Esophagus squamous epithelium (tissue), 5 donors: ENCODE measurements around the gene OR2AK2. TPM values are rescaled to one million over a fixed set of nuclear protein-coding genes. Genes with fewer than 3 reads are reported as not detected.

Experiments used
- DNase-seq: peaks from one replicate; lab custom pipeline; 2025; lab: John Stamatoyannopoulos, UW
- H3K27ac ChIP-seq, 4 donors: fragments of 200-600 bp; sonication (generic); one replicate each; pipeline ENCODE4 v1.5.1; 2016 to 2019; ENCODE audit warnings: mild to moderate bottlenecking in 1 of 4
- H3K27me3 ChIP-seq, 4 donors: fragments of 200-600 bp; sonication (generic); 1 replicate in 3 of 4; 2 replicates in 1 of 4; pipeline versions ENCODE4 v1.5.1 to v1.6.0; 2017 to 2021; ENCODE audit warnings: antibody characterized with exemption in 1 of 4
- H3K36me3 ChIP-seq, 3 donors: fragments of 200-600 bp; sonication (generic); one replicate each; pipeline ENCODE4 v1.5.1; 2016 to 2019
- H3K4me1 ChIP-seq, 3 donors: fragments of 200-600 bp; sonication (generic); one replicate each; pipeline ENCODE4 v1.5.1; 2017 to 2019
- H3K4me3 ChIP-seq, 4 donors: fragments of 200-600 bp; sonication (generic); 1 replicate in 3 of 4; 2 replicates in 1 of 4; pipeline ENCODE4 v1.5.1; 2016 to 2019; ENCODE audit warnings: mild to moderate bottlenecking in 2 of 4, moderate library complexity in 1 of 4
- H3K9me3 ChIP-seq, 3 donors: fragments of 200-600 bp; sonication (generic); one replicate each; pipeline ENCODE4 v1.5.1; 2016 to 2019
- CTCF ChIP-seq, 6 experiments: fragments of 450-650 bp in 4 of 6; fragments of 200-600 bp in 2 of 6; sonication (generic) in 2 of 6; IDR thresholded peaks; one replicate each; pipeline ENCODE4 v1.5.1; 2016 to 2019; ENCODE audit warnings: antibody characterized with exemption in 6 of 6, mild to moderate bottlenecking in 4 of 6, moderate library complexity in 4 of 6
- POLR2A ChIP-seq, 4 donors: fragments of 450-650 bp; IDR thresholded peaks; one replicate each; pipeline ENCODE4 v1.6.1; 2017; ENCODE audit warnings: antibody characterized with exemption in 4 of 4, mild to moderate bottlenecking in 4 of 4, moderate library complexity in 3 of 4
- WGBS, 2 donors: methylation state at CpG; one replicate each; pipeline ENCODE4 v1.1.5; 2018; 5-methylcytosine and 5-hydroxymethylcytosine counted together
- intact Hi-C: fragments of 100-400 bp; cut with DNase I; formaldehyde crosslinking; loops from one replicate; pipeline ENCODE4 v1.15.0; 2022
- total RNA-seq, 4 donors: library from RNA; depleted of rRNA; stranded (reverse); fragments of >200 nt; gene quantifications; one replicate each; pipeline ENCODE4 v1.1.0, GENCODE V29; 2016
- donor health status: DM: yes; HTN: yes; CAD: no.

Gene OR2AK2
- total RNA-seq, 4 donors from 2014 or later: not detected

- 90 to 92% methylated on average over 1 of the region's 1 CpG for WGBS, 2 donors
- H3K4me1 ChIP-seq: no peaks in the 10 kb centered on the region
- intact Hi-C loops: no loop called here
- H3K4me3 ChIP-seq: no peak overlapping the region
- H3K27ac ChIP-seq: no peak overlapping the region
- no peaks in the 10 kb centered on the region for H3K27me3 ChIP-seq
- H3K36me3 ChIP-seq: no peaks in the 10 kb centered on the region
- no peaks in the 10 kb centered on the region for H3K9me3 ChIP-seq
- no peak for DNase-seq
- TF ChIP-seq POLR2A (IDR thresholded peaks at IDR 0.05): no peak
- TF ChIP-seq CTCF (IDR thresholded peaks at IDR 0.05): no peak
Observed at GRCh38 chr1:247953408-247953807, 11.6 kb upstream of the OR2AK2 start.

GRCh38 chr1:247961791-247962190, 3.2 kb upstream of the OR2AK2 start:
- Histone ChIP-seq H3K36me3 (no peaks in the 10 kb centered on the region), H3K27ac (no peak overlapping the region), H3K4me1 (no peaks in the 10 kb centered on the region), H3K9me3 (no peaks in the 10 kb centered on the region), H3K4me3 (no peak overlapping the region), H3K27me3 (no peaks in the 10 kb centered on the region)
- DNase-seq: no peak
- intact Hi-C loops: no loop called here
- WGBS, 2 donors: 16% methylated on average over 3 of the region's 3 CpGs
- TF ChIP-seq CTCF (IDR thresholded peaks at IDR 0.05) (no peak), POLR2A (IDR thresholded peaks at IDR 0.05) (no peak)

GRCh38 chr1:247962911-247963588, 2.0 kb upstream of the OR2AK2 start:
- 29 to 51% methylated on average over 4 of the region's 4 CpGs for WGBS, 2 donors
- Histone ChIP-seq H3K36me3 (no peaks in the 10 kb centered on the region), H3K4me1 (no peaks in the 10 kb centered on the region), H3K9me3 (no peaks in the 10 kb centered on the region), H3K27me3 (no peaks in the 10 kb centered on the region), H3K27ac (no peak overlapping the region), H3K4me3 (no peak overlapping the region)
- DNase-seq: no peak
- TF ChIP-seq POLR2A (IDR thresholded peaks at IDR 0.05) (no peak), CTCF (IDR thresholded peaks at IDR 0.05) (no peak)
- intact Hi-C loops: no loop called here

- Histone ChIP-seq H3K27ac (no peak overlapping the region), H3K27me3 (no peaks in the 10 kb centered on the region), H3K36me3 (no peaks in the 10 kb centered on the region), H3K9me3 (no peaks in the 10 kb centered on the region), H3K4me3 (no peak overlapping the region), H3K4me1 (no peaks in the 10 kb centered on the region)
- DNase-seq: no peak
- intact Hi-C loops: no loop called here
- no peak for TF ChIP-seq POLR2A (IDR thresholded peaks at IDR 0.05)
- TF ChIP-seq CTCF (IDR thresholded peaks at IDR 0.05): no peak
- 25 to 50% methylated on average over 5 of the region's 5 CpGs for WGBS, 2 donors
Observed at GRCh38 chr1:247966532-247967204, 1.6 kb downstream of the OR2AK2 start.

GRCh38 chr1:247992986-247993385, 28.0 kb downstream of the OR2AK2 start:
- intact Hi-C loops: no loop called here

More at GRCh38 chr1:247992986-247993385, 28.0 kb downstream of the OR2AK2 start:
- no peaks in the 10 kb centered on the region for H3K36me3 ChIP-seq
- DNase-seq: no peak
- 34 to 56% methylated on average over 2 of the region's 2 CpGs for WGBS, 2 donors
- H3K27me3 ChIP-seq: no peaks in the 10 kb centered on the region
- no peaks in the 10 kb centered on the region for H3K4me1 ChIP-seq
- no peak overlapping the region for H3K27ac ChIP-seq
- no peak overlapping the region for H3K4me3 ChIP-seq
- H3K9me3 ChIP-seq: no peaks in the 10 kb centered on the region
- TF ChIP-seq POLR2A (IDR thresholded peaks at IDR 0.05) (no peak), CTCF (IDR thresholded peaks at IDR 0.05) (no peak)
